AG04450 (cell line): ENCODE measurements around the gene CEP162. TPM values are rescaled to one million over a fixed set of nuclear protein-coding genes. Genes with fewer than 3 reads are reported as not detected.

Experiments
- CTCF ChIA-PET: fragments of 300-600, 350-600 bp; formaldehyde crosslinking; extraction: SDS; loops from one replicate; lab custom pipeline; 2022; ENCODE audit warnings: antibody characterized with exemption, inconsistent platforms; lab: Charles Lee
- POLR2A ChIA-PET: fragments of 350-600 bp; formaldehyde crosslinking; extraction: SDS; loops from one replicate; lab custom pipeline; 2021; ENCODE audit warnings: antibody characterized with exemption, inconsistent platforms; lab: Yijun Ruan, JAX
- DNase-seq: peaks from one replicate; pipeline ENCODE4 v3.0.0-alpha.2; 2011; ENCODE audit warnings: low read depth, low spot score
- H3K27ac ChIP-seq: one replicate; pipeline ENCODE4 v1.5.1; 2012; ENCODE audit warnings: low read depth, low read length, control low read depth
- H3K27me3 ChIP-seq: one replicate; pipeline ENCODE4 v1.6.0; 2012; ENCODE audit warnings: low read length; ENCODE audit not compliant: control insufficient read depth, insufficient read depth
- H3K4me3 ChIP-seq: 2 replicates; pipeline ENCODE4 v1.5.1; 2011; ENCODE audit warnings: mild to moderate bottlenecking, low read depth, low read length, control low read depth
- H3K9me3 ChIP-seq: 2 replicates; pipeline ENCODE4 v1.5.1; 2012; ENCODE audit warnings: low read length; ENCODE audit not compliant: control insufficient read depth, insufficient read depth
- polyA minus RNA-seq: library from RNA; depleted of rRNA, polyadenylated mRNA; stranded (reverse); fragments of >200 nt; gene quantifications from 2 replicates; pipeline ENCODE4 v1.2.3, GENCODE V29; 2011; rRNA and poly(A)+ RNA removed
- polyA plus RNA-seq: library from polyadenylated mRNA; depleted of rRNA; stranded (reverse); fragments of >200 nt; gene quantifications from 2 replicates; pipeline ENCODE4 v1.2.3, GENCODE V29; 2011; rRNA removed
- TF ChIP-seq, protein P1 (sequence below): IDR thresholded peaks from 2 replicates; pipeline ENCODE4 v1.5.1; 2011; ENCODE audit warnings: low read depth, low read length, control low read depth, inconsistent platforms

CEP162 gene
- polyA plus RNA-seq = 2.4 and 5.3 TPM in 2 replicates
- 1.7 and 3.6 TPM in 2 replicates for polyA minus RNA-seq

DNA sequence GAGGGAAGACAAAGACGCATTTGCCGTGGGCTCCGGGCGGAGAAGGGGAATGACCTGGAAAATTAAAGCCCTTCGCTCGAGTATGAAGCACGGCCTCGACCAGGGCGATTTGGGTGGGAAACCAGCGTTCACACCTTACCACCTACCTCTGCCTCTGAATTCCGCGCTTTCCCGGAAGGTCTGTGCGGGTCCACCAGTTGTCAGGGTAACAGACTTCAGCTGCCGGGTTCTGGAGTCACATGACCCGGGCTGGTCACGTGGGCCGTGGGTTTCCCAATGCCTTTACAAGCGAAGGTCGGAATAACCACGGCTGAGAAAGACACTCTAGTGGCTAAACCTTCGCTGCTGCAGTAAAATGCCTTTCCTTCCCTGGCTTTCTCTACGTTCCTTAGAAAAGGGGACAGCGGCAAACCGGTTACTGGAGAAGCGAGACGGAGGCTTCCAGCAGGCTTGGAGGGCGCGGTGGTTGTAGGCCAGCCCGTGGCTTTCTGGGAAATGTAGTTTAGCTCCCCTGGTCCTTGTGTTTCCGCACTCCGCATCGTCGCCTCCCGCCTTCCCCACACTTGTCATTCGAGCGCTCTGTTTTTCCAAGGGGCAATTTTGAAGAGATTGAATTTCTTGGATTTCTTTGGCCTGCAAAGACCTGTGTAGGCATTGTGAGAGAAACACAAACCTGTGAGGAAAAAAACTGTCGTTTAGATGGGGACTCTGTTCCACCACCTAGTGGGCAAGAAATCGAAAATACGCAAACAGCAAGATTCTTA, at the start of gene CEP162:
Gene CEP162 (minus strand): TSS at position 210 of the 764 bp plus-strand sequence. CDS start 1,250 bp downstream, outside the sequence.
- ChIA-PET POLR2A (interaction anchor here (1.0 kb wide), 1 partner anchor 90 kb away, joined by 3 read pairs; no protein-coding TSS in a partner anchor), CTCF (interaction anchor here (0.6 to 4.2 kb wide), 25 partner anchors 9 to 1096 kb away, joined by 3 to 37 read pairs (median 3); partner anchors contain the start of gene CYB5R4)
- Histone ChIP-seq H3K27ac (peak within 1 kb of the TSS; percentile 68), H3K4me3 (peak within 1 kb of the TSS; percentile 96), H3K27me3 (no peaks in the 10 kb centered on the region), H3K9me3 (no peaks in the 10 kb centered on the region)
- DNase-seq = peak; percentile 57
- TF ChIP-seq, protein P1, sequence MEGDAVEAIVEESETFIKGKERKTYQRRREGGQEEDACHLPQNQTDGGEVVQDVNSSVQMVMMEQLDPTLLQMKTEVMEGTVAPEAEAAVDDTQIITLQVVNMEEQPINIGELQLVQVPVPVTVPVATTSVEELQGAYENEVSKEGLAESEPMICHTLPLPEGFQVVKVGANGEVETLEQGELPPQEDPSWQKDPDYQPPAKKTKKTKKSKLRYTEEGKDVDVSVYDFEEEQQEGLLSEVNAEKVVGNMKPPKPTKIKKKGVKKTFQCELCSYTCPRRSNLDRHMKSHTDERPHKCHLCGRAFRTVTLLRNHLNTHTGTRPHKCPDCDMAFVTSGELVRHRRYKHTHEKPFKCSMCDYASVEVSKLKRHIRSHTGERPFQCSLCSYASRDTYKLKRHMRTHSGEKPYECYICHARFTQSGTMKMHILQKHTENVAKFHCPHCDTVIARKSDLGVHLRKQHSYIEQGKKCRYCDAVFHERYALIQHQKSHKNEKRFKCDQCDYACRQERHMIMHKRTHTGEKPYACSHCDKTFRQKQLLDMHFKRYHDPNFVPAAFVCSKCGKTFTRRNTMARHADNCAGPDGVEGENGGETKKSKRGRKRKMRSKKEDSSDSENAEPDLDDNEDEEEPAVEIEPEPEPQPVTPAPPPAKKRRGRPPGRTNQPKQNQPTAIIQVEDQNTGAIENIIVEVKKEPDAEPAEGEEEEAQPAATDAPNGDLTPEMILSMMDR = peak; percentile 81

DNA sequence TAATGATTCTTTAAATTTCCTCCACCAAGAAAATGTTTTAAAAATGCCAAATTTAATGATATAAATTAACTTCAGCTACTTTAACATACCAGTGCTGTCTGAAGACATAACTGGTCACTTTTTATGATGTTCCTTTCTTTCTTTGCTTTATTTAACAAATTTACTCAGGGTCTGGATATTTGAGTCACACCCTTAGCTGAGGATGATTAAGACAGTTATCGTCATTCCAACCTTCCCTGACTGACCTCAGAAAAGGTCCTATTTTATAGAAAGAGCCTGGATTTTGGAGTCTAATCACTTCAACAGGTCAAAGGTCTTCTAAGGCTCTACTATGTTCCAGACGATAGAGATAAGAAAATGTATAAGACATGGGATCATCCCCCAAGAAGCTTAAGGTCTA, 47.4 kb upstream of the CEP162 start:
- no peak overlapping the region for H3K27ac ChIP-seq
- DNase-seq = no peak
- no peaks in the 10 kb centered on the region for H3K27me3 ChIP-seq
- no peak overlapping the region for H3K4me3 ChIP-seq
- TF ChIP-seq, protein P1 = no peak
- ChIA-PET CTCF (no interaction called here), POLR2A (no interaction called here)
- no peaks in the 10 kb centered on the region for H3K9me3 ChIP-seq

GRCh38 chr6:84273048-84273809, 45.8 kb upstream of the CEP162 start:
- TF ChIP-seq, protein P1 = no peak
- no peak overlapping the region for H3K27ac ChIP-seq
- H3K27me3 ChIP-seq = no peaks in the 10 kb centered on the region
- DNase-seq = no peak
- ChIA-PET POLR2A (no interaction called here), CTCF (no interaction called here)
- H3K4me3 ChIP-seq = no peak overlapping the region
- no peaks in the 10 kb centered on the region for H3K9me3 ChIP-seq

DNA sequence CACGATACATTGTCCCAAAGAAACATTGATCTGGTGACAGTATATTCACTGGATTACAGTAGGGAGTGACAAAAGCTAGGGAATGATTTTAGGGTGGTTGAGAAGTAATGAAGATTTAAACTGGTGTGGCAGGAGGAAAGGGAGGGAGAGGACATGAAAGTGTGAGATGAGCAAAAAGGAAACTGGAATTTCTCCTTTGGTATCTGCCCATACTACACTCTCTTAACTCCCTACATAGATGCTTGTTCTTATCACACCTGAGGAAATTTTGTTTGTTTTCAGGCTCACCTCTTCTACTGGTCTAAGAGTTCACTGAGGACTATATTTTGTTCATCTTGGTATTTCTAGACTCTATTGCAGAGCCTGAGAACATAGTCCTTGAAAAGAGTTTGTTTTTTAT, 44.9 kb upstream of the CEP162 start:
- H3K27ac ChIP-seq = no peak overlapping the region
- ChIA-PET CTCF (no interaction called here), POLR2A (no interaction called here)
- no peak overlapping the region for H3K4me3 ChIP-seq
- H3K9me3 ChIP-seq = no peaks in the 10 kb centered on the region
- H3K27me3 ChIP-seq = no peaks in the 10 kb centered on the region
- no peak for DNase-seq
- TF ChIP-seq, protein P1 = no peak
